Endodermal cell (in vitro differentiated cells): Measurements from ENCODE around the gene RBM42. TPM values are rescaled to one million over a fixed set of nuclear protein-coding genes. Genes with fewer than 3 reads are reported as not detected.
A peak's percentile ranks its signal among the peaks of the same experiment; 100 is the strongest.

Experiments used
- DNase-seq: peaks from one replicate; pipeline ENCODE4 v3.0.0-alpha.2; 2017
- H3K27ac ChIP-seq: 2 replicates; pipeline ENCODE4 v1.5.1; 2013; ENCODE audit warnings: mild to moderate bottlenecking, low read depth, low read length, moderate library complexity
- H3K27me3 ChIP-seq: 2 replicates; pipeline ENCODE4 v1.6.1; 2013; ENCODE audit warnings: mild to moderate bottlenecking, low read length, moderate library complexity; ENCODE audit not compliant: insufficient read depth, control insufficient read depth, poor library complexity, severe bottlenecking
- H3K36me3 ChIP-seq: 2 replicates; pipeline ENCODE4 v1.7.0; 2013; ENCODE audit warnings: mild to moderate bottlenecking, low read length, moderate library complexity; ENCODE audit not compliant: control insufficient read depth, insufficient read depth
- H3K4me1 ChIP-seq: one replicate; pipeline ENCODE4 v1.7.0; 2013; ENCODE audit warnings: low read length; ENCODE audit not compliant: control insufficient read depth, insufficient read depth
- H3K4me3 ChIP-seq: 2 replicates; pipeline ENCODE4 v1.5.1; 2013; ENCODE audit warnings: mild to moderate bottlenecking, low read length, moderate library complexity
- H3K9ac ChIP-seq: 2 replicates; pipeline ENCODE4 v1.6.1; 2013; ENCODE audit warnings: mild to moderate bottlenecking, low read length, moderate library complexity; ENCODE audit not compliant: poor library complexity, severe bottlenecking; ENCODE audit errors: extremely low read depth
- H3K9me3 ChIP-seq: 2 replicates; pipeline ENCODE4 v1.6.1; 2013; ENCODE audit warnings: mild to moderate bottlenecking, low read length, moderate library complexity; ENCODE audit not compliant: control insufficient read depth
- H3K27ac Mint-ChIP-seq: 2 replicates; pipeline ENCODE4 v1.8.0; 2020; ENCODE audit warnings: mixed read lengths
- H3K27me3 Mint-ChIP-seq: 2 replicates; pipeline ENCODE4 v1.8.0; 2021; ENCODE audit warnings: mild to moderate bottlenecking, mixed read lengths; ENCODE audit not compliant: insufficient read depth
- H3K36me3 Mint-ChIP-seq: 2 replicates; pipeline ENCODE4 v1.8.0; 2020; ENCODE audit warnings: low read depth, mixed read lengths
- H3K4me1 Mint-ChIP-seq: 2 replicates; pipeline ENCODE4 v1.8.0; 2020; ENCODE audit warnings: mixed read lengths
- H3K4me3 Mint-ChIP-seq: 2 replicates; pipeline ENCODE4 v1.8.0; 2020; ENCODE audit warnings: mild to moderate bottlenecking, moderate library complexity, mixed read lengths
- H3K9me3 Mint-ChIP-seq: 2 replicates; pipeline ENCODE4 v1.8.0; 2020; ENCODE audit warnings: mild to moderate bottlenecking, mixed read lengths
- CTCF ChIP-seq: fragments of 200-600 bp; sonication (generic); conservative IDR thresholded peaks from 2 replicates; pipeline ENCODE4 v1.5.0; 2021; ENCODE audit warnings: antibody characterized with exemption, mild to moderate bottlenecking
- WGBS, 2 experiments: methylation state at CpG; one replicate each; pipeline versions ENCODE4 v1.1.5 to v1.1.7; 2013; ENCODE audit warnings: missing lambda C conversion rate in 2 of 2, mixed read lengths in 1 of 2; ENCODE audit not compliant: insufficient coverage in 1 of 2, insufficient read length in 1 of 2; 5-methylcytosine and 5-hydroxymethylcytosine counted together
- total RNA-seq, 2 donors: library from RNA; stranded (reverse); fragmentation: NEBNext Ultra II Directional in 1 of 2; extraction: Animal tissue kit (Norgen Biotek cat#: 25700) in 1 of 2; gene quantifications; 2 replicates in 1 of 2; 3 replicates in 1 of 2; pipeline ENCODE4 v1.2.1, GENCODE V29; 2021

RBM42 gene
- total RNA-seq, 2 donors from 2014 or later, result 81.1 to 89.2 TPM

- Histone ChIP-seq H3K27ac (no peak overlapping the region), H3K9ac (no peak overlapping the region), H3K4me1 (no peaks in the 10 kb centered on the region), H3K9me3 (no peaks in the 10 kb centered on the region), H3K36me3 (peaks cover 33% of the 10 kb centered on the region), H3K27me3 (no peaks in the 10 kb centered on the region), H3K4me3 (no peak overlapping the region)
- Mint-ChIP-seq H3K27me3 (no peaks in the 10 kb centered on the region), H3K27ac (no peak overlapping the region), H3K36me3 (peaks cover 25% of the 10 kb centered on the region), H3K4me1 (peaks cover 11% of the 10 kb centered on the region), H3K4me3 (no peak overlapping the region), H3K9me3 (no peaks in the 10 kb centered on the region)
- 93 to 100% methylated on average over 2 to 6 of the region's 8 CpGs for WGBS, 2 experiments
- no peak for TF ChIP-seq CTCF
- no peak for DNase-seq
Observed at GRCh38 chr19:35639863-35640262, 11.0 kb downstream of the RBM42 start.

DNA sequence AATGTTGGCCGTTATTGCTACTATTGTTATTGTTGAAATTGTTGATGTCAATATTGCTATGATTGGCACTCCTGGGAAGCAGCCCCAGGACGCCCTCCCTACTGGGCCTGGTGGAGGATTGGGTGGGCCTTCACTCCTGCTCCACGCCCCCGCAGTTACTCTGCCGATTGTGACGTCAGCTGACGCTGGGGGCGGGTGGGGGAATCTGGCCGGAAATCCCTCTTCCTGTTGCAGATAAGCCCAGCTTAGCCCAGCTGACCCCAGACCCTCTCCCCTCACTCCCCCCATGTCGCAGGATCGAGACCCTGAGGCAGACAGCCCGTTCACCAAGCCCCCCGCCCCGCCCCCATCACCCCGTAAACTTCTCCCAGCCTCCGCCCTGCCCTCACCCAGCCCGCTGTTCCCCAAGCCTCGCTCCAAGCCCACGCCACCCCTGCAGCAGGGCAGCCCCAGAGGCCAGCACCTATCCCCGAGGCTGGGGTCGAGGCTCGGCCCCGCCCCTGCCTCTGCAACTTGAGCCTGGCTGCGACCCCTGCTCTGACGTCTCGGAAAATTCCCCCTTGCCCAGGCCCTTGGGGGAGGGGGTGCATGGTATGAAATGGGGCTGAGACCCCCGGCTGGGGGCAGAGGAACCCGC lies 12.8 kb downstream of the RBM42 start, which contains the start of gene ETV2:
Gene ETV2 (plus strand): TSS at position 231 of the 637 bp plus-strand sequence. CDS start 716 bp downstream, outside the sequence.
- no peak for TF ChIP-seq CTCF
- Mint-ChIP-seq H3K4me1 (peaks cover 18% of the 10 kb centered on the region), H3K36me3 (peaks cover 16% of the 10 kb centered on the region), H3K27me3 (peaks cover 6% of the 10 kb centered on the region), H3K9me3 (no peaks in the 10 kb centered on the region), H3K4me3 (peak within 1 kb of the TSS; percentile 63), H3K27ac (peak within 1 kb of the TSS; percentile 88)
- Histone ChIP-seq H3K27me3 (no peaks in the 10 kb centered on the region), H3K27ac (no peak within 1 kb of the TSS), H3K9ac (no peak within 1 kb of the TSS), H3K4me1 (no peaks in the 10 kb centered on the region), H3K4me3 (no peak within 1 kb of the TSS), H3K9me3 (no peaks in the 10 kb centered on the region), H3K36me3 (peaks cover 17% of the 10 kb centered on the region)
- peak; percentile 80 for DNase-seq
- WGBS, 2 experiments, result 49 to 62% methylated on average over 12 to 28 of the region's 28 CpGs

DNA sequence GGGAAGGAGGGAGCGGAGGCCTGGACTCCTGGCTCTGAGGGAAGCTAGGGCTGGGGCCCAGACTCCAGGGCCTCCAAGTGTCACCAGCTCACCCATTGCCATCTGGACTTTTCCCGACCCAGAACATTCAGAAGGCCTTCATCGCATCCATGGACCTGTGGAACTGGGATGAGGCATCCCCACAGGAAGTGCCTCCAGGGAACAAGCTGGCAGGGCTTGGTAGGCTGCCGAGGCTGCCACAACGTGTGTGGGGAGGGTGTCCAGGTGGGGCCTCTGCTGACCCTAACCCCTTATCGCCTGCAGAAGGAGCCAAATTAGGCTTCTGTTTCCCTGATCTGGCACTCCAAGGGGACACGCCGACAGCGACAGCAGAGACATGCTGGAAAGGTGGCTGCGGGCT lies 13.5 kb downstream of the RBM42 start:
- Histone ChIP-seq H3K4me3 (no peak overlapping the region), H3K27me3 (no peaks in the 10 kb centered on the region), H3K9ac (no peak overlapping the region), H3K36me3 (peaks cover 12% of the 10 kb centered on the region), H3K9me3 (no peaks in the 10 kb centered on the region), H3K27ac (no peak overlapping the region), H3K4me1 (no peaks in the 10 kb centered on the region)
- H3K4me3 Mint-ChIP-seq, result peak overlapping the region; percentile 63
- WGBS, 2 experiments, result 87 to 93% methylated on average over 5 to 10 of the region's 10 CpGs
- no peak for TF ChIP-seq CTCF
- no peaks in the 10 kb centered on the region for H3K9me3 Mint-ChIP-seq
- peak; percentile 62 for DNase-seq
- H3K36me3 Mint-ChIP-seq, result peaks cover 9% of the 10 kb centered on the region
- peak overlapping the region; percentile 52 for H3K27ac Mint-ChIP-seq
- peaks cover 18% of the 10 kb centered on the region for H3K4me1 Mint-ChIP-seq
- H3K27me3 Mint-ChIP-seq, result peaks cover 6% of the 10 kb centered on the region
